ENCODE data around the gene DLGAP1.

DNA sequence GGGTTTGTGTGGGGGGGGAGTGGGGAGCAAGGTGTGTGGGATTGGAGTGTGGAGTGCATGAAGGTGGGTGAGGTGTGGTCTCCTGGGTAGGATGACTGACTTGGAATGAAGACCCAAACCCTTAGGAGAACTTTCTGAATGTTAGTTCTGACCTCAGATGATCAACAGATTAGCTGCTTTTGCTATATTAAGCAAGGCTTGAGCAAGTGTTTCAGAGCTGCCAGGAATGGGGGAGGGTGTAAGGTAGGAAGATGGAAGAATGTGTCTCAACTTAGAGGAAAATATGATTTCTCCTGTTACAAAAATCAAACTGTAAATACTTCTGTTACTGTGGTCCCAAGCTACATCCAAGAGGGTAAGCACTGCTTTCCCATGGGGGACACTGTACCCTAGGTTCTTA lies 731.6 kb downstream of the DLGAP1 start:
- TF ChIP-seq, protein P1, sequence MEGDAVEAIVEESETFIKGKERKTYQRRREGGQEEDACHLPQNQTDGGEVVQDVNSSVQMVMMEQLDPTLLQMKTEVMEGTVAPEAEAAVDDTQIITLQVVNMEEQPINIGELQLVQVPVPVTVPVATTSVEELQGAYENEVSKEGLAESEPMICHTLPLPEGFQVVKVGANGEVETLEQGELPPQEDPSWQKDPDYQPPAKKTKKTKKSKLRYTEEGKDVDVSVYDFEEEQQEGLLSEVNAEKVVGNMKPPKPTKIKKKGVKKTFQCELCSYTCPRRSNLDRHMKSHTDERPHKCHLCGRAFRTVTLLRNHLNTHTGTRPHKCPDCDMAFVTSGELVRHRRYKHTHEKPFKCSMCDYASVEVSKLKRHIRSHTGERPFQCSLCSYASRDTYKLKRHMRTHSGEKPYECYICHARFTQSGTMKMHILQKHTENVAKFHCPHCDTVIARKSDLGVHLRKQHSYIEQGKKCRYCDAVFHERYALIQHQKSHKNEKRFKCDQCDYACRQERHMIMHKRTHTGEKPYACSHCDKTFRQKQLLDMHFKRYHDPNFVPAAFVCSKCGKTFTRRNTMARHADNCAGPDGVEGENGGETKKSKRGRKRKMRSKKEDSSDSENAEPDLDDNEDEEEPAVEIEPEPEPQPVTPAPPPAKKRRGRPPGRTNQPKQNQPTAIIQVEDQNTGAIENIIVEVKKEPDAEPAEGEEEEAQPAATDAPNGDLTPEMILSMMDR (IDR thresholded peaks at IDR 0.05; ENCODE audit: poor library complexity) = no peak
- no peak for TF ChIP-seq EZH2phosphoT487 (IDR thresholded peaks at IDR 0.05; ENCODE audit: low read depth, severe bottlenecking, unreplicated experiment)
- TF ChIP-seq EZH2 (IDR thresholded peaks at IDR 0.05; ENCODE audit: borderline replicate concordance) = no peak
